Endothelial cell of coronary artery (primary cell): ENCODE results near the gene ANKRD52. TPM values are rescaled to one million over a fixed set of nuclear protein-coding genes. Genes with fewer than 3 reads are reported as not detected.

ENCODE experiments used
- total RNA-seq: library from RNA; depleted of rRNA; stranded (reverse); fragments of >200 nt; gene quantifications from 2 replicates; pipeline ENCODE4 v1.2.3, GENCODE V29; 2014

ANKRD52 gene
- total RNA-seq: 16.0 and 22.5 TPM in 2 replicates

DNA sequence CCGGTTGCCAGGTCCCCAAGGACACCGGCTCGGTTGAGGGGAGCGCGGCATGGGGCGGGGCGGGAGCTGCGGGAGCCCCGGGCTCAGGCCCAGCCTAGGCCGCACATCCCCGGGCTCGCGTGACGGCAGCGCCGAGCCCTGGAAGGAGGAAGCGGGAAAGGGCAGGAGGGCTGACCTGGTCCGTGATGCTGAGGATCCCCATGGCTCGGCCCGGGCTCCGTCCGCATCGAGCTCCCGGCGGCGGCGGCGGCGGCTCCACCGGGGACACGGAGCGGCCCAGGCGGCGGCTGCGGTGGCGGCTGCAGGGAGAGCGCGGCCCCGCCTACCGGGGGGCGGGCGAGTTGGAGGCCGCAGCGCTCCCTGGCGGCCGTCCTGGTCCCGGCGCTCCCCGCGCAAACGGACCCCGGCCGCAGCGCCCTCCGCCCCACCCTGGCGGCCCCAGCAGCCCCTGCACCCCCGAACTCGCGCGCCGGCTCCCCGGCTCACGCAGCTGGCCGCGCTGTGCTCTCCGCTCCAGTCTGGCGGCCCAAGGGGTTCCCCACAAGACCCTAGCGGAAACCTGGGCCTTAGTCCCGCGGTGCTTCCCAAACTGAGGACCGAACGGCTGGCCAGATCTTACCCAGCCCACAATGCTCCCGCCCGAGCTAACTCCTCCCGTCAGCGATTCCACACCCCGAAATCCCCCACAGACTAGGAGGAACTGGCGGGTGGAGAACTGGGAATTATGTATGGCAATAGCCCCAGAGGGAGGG is at the start of gene ANKRD52:
Gene ANKRD52 (minus strand): TSS at position 317 of the 752 bp plus-strand sequence. CDS start 115 bp downstream, at position 202.

DNA sequence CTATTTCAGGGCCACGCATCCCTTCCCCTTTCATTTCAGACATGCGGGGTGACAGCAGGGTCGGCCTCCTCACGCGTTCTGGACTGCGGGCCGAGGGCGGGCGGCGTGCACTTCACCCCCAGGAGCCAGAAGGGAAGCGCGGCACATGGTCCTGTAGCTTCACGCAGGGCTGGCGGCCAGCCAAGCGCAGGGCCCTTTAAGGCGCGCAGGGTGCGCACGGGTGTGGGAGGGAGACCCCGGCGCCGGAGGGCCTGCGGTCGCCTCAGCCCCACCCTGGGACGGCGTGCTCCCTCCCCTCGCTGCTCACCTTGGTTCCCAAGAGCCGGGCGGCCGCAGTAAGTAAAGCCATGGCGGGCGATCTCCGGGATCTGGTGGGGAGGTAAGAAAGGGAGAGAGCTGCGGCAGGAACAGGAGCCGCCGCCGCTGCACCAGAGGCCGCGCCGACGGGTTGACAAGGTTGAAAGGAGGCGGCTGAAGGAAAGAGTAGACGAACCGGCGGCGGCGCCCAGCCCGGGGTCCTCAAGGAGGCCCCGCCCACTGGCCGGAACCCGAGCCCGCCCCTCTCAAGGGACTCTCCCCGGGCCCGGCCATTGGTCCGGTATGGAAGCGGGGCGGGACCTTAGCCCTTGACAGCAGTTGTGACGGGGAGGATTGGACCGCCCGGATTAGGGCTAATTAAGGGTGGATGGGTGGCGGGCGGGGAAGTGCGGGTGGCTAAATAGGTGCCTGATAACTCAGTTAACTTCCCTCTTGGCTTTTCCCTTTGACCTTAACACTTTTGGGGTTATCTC is 41.9 kb upstream of the ANKRD52 start, which contains the start of gene CS:
Gene CS (minus strand): TSS at position 478 of the 791 bp plus-strand sequence. CDS start 129 bp downstream, at position 349.

DNA sequence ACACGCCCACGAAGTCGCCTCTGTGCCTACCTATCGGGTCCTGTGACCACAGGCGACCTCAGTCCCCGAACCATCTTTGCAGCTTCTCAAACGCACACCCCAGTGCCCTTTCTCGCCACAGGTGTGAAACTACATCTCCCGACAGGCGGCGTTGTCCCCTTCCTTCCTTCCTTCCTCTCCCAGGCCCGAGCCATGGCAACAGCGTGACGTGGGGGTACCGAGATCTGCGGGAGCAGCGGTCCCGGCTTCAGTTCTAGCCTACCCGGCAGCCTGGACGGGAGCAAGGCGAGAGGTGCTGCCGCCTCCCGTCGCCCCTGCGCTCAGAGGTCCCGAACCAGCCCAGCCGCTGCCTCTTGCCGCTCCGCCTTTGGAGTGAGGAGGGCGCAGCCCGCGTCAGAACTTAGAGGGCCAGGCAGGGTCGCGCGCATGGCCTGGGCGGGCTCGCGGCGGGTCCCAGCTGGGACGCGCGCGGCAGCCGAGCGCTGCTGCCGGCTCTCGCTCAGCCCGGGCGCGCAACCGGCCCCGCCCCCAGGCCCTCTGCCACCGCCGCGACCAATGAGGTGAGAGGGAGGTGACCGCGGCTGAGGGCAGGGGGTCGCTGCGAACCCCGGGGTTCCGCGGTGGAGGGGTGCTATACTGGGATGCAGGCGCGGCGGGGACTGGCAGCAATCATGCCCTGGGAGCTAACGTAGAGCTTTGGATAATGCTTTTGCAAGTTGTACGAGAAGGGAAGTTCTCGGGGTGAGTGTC is 8.7 kb upstream of the ANKRD52 start, which contains the start of gene COQ10A:
Gene COQ10A (plus strand): TSS at position 250 of the 750 bp plus-strand sequence. CDS start 177 bp downstream, at position 427.

DNA sequence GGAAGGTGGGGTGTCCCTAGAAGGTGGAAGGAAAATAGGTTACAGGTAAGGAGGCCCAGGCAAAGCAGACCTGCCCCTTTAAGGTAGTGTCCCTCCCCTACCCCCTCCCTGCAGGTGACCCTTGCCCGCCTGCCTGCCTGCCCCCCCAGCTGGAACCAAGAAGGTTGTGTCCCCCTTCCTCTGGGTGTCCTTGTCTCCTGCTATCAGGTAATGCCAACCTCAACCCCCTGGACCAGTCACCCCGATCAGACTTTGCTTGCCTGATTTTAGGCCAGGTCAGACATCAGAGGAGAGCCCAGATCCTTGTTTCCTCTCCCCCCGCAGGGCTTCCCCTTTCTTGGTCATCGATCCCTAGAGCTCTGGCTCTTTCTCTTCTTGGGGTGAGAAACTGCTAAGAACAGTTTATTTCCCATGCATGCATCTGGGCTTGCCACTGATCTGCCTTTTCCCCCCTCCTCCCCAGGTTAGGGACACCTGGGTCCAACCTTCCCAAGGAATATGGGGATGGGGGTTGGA is 28.2 kb downstream of the ANKRD52 start, which contains the start of gene SLC39A5:
Gene SLC39A5 (plus strand): TSS at position 136 of the 516 bp plus-strand sequence. CDS start 1,224 bp downstream, outside the sequence.

DNA sequence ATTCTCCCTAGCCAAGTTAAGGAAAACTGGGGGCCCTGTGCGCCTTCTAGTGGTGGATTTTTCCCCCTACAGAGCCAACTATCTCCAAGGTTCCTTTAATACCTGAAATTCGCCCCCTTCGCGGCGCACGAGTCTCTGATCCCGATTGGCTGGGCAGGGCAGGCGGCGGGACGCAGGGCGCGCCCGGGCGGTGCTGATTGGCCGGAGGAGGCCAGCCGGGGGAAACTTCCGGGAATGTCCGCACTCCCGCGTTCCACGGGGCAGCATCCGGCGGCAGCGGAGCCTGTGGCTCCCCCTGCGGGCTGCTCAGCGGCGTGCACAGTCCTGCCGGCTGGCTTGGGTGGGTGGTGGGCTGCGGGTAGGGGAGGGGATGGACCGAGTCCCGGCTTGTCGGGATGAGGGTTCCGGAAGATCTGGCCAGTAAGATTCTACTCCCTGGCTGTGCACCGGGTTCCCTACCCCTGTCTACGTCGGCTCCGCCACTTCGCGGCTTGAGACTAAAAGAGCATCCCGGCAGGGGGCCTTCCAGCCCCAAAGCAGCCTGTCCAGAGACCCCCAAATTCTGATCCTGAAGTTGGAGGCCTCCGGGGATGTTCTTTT is 34.0 kb downstream of the ANKRD52 start, which contains the start of gene NABP2:
Gene NABP2 (plus strand): TSS at position 241 of the 600 bp plus-strand sequence. CDS start 515 bp downstream, outside the sequence.

DNA sequence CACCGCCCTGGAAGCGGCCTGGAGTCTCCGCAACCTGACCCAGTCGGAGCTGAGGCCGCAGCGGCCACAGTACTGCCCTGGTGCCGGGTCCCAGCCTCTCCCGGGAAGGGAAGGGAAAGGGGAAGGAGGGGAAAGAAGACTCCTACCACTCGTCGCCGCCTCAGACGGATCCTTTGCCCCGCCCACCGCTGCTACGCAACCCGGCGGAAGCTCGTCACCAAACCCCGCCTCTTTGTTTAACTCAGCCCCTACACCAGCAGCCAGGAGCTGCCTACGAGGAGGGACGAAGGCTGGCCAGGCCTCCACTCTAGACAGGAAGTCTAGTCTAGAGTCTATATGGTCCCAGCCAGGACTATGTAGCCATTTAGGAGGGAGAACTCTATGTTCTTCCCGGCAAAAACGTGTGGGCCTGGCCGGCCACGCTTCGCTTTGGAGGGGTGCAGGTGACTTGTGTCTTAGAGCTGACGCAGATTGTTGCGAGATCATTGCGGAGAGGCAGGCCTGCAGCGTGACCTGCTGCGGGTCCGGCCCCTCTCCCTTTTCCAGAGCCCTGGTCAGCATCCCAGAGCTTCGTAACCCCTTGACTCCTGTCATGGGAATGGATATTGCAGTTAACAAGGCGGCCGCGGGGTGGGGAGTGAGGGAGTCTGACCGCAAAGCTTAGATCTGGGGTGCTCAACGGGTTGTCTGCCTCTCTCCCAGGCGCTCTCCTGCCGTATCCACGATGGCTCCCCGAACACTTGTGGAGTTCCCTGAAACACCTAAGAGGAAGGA is 36.2 kb downstream of the ANKRD52 start, which contains the start of gene RNF41:
Gene RNF41 (minus strand): TSS at position 166 of the 774 bp plus-strand sequence. CDS start 7,875 bp downstream, outside the sequence.

DNA sequence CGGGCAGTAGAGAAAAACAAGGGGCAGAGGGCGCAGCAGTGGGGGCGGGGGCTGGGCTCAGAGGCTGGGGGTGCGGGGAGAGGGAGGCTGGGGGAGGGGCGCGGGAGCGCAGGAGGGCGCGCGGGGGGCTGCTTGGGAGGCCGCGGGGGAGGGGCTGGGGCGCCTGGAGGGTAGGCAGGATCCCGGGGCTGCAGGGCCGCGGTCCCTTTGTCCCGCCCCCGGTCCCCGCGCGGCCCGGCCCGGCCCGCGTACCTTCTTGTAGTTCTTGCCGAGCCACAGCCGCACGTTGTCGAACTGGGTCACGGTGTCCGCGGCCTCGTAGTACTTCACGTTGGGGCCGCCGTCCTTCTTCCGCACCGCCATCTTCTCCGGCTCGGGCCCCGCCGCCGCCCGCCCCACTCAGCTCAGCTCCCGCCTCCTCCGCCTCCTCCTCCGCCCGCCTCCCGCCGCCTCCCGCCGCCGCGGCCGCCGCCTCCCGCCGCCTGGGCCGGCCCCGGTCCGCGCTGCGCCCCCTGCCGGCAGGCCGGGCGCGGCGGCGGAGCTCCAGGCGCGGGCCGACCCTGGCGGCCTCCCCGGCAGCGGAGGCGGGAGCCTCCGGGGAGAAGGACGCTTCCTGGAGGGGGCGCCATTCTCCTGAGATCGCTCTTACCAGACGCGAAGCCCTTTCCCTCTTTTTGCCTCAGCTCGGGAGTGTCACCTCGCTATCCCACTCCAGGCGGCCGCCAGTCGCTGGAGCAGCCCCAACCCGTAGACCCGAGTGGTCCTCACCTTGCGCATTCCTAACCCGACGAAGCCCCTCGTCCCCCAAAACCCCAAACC is 68.9 kb downstream of the ANKRD52 start, which contains the start of gene SMARCC2:
Gene SMARCC2 (minus strand): TSS at position 385 of the 819 bp plus-strand sequence. CDS start 22 bp downstream, at position 363.

Other genes starting within 250 kb of the ANKRD52 start
- gene IKZF4, start 237.3 kb downstream of the ANKRD52 start, total RNA-seq: 0.38 and 0.45 TPM in 2 replicates
- 95.3 and 130 TPM in 2 replicates for gene RPS26, start 216.5 kb downstream of the ANKRD52 start, total RNA-seq
- gene ERBB3, start 178.2 kb downstream of the ANKRD52 start, total RNA-seq: 0.18 TPM in 1 of 2 replicates, not detected in the other
- 192 and 236 TPM in 2 replicates for gene PA2G4, start 153.8 kb downstream of the ANKRD52 start, total RNA-seq
- gene RPL41, start 141.8 kb downstream of the ANKRD52 start, total RNA-seq: 3,974 and 4,205 TPM in 2 replicates
- 5.1 and 6.2 TPM in 2 replicates for gene ZC3H10, start 140.1 kb downstream of the ANKRD52 start, total RNA-seq
- 227 and 255 TPM in 2 replicates for gene ESYT1, start 130.1 kb downstream of the ANKRD52 start, total RNA-seq
- 83.9 and 94.6 TPM in 2 replicates for gene MYL6B, start 105.8 kb downstream of the ANKRD52 start, total RNA-seq
- 4,931 and 5,496 TPM in 2 replicates for gene MYL6, start 100.0 kb downstream of the ANKRD52 start, total RNA-seq
- gene SMARCC2, start 68.9 kb downstream of the ANKRD52 start, total RNA-seq: 42.2 and 53.4 TPM in 2 replicates
- 103 and 144 TPM in 2 replicates for gene RNF41, start 36.5 kb downstream of the ANKRD52 start, total RNA-seq
- gene NABP2, start 34.0 kb downstream of the ANKRD52 start, total RNA-seq: 22.6 and 29.8 TPM in 2 replicates
- gene SLC39A5, start 28.3 kb downstream of the ANKRD52 start, total RNA-seq: not detected in 2 replicates
- gene COQ10A, start 8.6 kb upstream of the ANKRD52 start, total RNA-seq: 5.5 and 6.3 TPM in 2 replicates
- gene CS, start 41.9 kb upstream of the ANKRD52 start, total RNA-seq: 115 and 136 TPM in 2 replicates
- gene CNPY2, start 57.6 kb upstream of the ANKRD52 start, total RNA-seq: 45.4 and 74.6 TPM in 2 replicates
- 9.3 and 21.7 TPM in 2 replicates for gene PAN2, start 75.6 kb upstream of the ANKRD52 start, total RNA-seq
- gene IL23A, start 80.5 kb upstream of the ANKRD52 start, total RNA-seq: not detected in 2 replicates
- gene STAT2, start 101.7 kb upstream of the ANKRD52 start, total RNA-seq: 56.8 and 68.1 TPM in 2 replicates
- not detected in 2 replicates for gene APOF, start 104.5 kb upstream of the ANKRD52 start, total RNA-seq
- gene TIMELESS, start 191.0 kb upstream of the ANKRD52 start, total RNA-seq: 7.7 and 13.3 TPM in 2 replicates
- not detected in 2 replicates for gene MIP, start 196.3 kb upstream of the ANKRD52 start, total RNA-seq
- 1.0 and 1.3 TPM in 2 replicates for gene SPRYD4, start 210.2 kb upstream of the ANKRD52 start, total RNA-seq
- gene GLS2, start 229.8 kb upstream of the ANKRD52 start, total RNA-seq: under 0.01 and 0.18 TPM in 2 replicates